Gastrocnemius medialis (tissue), 4 donors: ENCODE measurements around the gene MBD3. TPM values are rescaled to one million over a fixed set of nuclear protein-coding genes. Genes with fewer than 3 reads are reported as not detected.

Experiments used
- ATAC-seq, 2 donors: fragments of 150-250 bp; one replicate each; pipeline ENCODE4 v1.9.1; 2016
- DNase-seq, 2 donors: peaks; one replicate each; pipeline ENCODE4 v3.0.0-alpha.2; 2019
- H3K27ac ChIP-seq, 4 donors: fragments of 200-600 bp; sonication (generic); 1 replicate in 1 of 4; 2 replicates in 3 of 4; pipeline ENCODE4 v1.5.1; 2016 to 2018; ENCODE audit warnings: mild to moderate bottlenecking in 2 of 4, moderate library complexity in 1 of 4
- H3K27me3 ChIP-seq, 3 donors: fragments of 200-600 bp; sonication (generic) in 2 of 3; 1 replicate in 1 of 3; 2 replicates in 2 of 3; pipeline versions ENCODE4 v1.5.1 to v1.6.0; 2016 to 2019; ENCODE audit warnings: mild to moderate bottlenecking in 1 of 3, moderate library complexity in 1 of 3
- H3K36me3 ChIP-seq, 2 donors: fragments of 200-600 bp; sonication (generic) in 1 of 2; one replicate each; pipeline ENCODE4 v1.5.1; 2017 to 2018
- H3K4me1 ChIP-seq, 2 donors: fragments of 200-600 bp; sonication (generic) in 1 of 2; one replicate each; pipeline ENCODE4 v1.5.1; 2016 to 2017; ENCODE audit warnings: mild to moderate bottlenecking in 2 of 2
- H3K4me3 ChIP-seq, 4 donors: fragments of 200-600 bp; sonication (generic) in 3 of 4; 1 replicate in 1 of 4; 2 replicates in 3 of 4; pipeline ENCODE4 v1.5.1; 2016 to 2019; ENCODE audit warnings: mild to moderate bottlenecking in 2 of 4
- H3K9me3 ChIP-seq, 3 donors: fragments of 200-600 bp; sonication (generic) in 2 of 3; 1 replicate in 1 of 3; 2 replicates in 2 of 3; pipeline ENCODE4 v1.5.1; 2016 to 2019
- CTCF ChIP-seq, 5 experiments: fragments of 450-650 bp in 3 of 5; fragments of 200-600 bp in 2 of 5; sonication (generic) in 2 of 5; IDR thresholded peaks in 4 of 5; conservative IDR thresholded peaks in 1 of 5; 1 replicate in 4 of 5; 2 replicates in 1 of 5; pipeline ENCODE4 v1.5.1; 2016 to 2019; ENCODE audit warnings: antibody characterized with exemption in 5 of 5, mild to moderate bottlenecking in 3 of 5, moderate library complexity in 3 of 5
- POLR2A ChIP-seq, 2 donors: fragments of 450-650 bp; IDR thresholded peaks; one replicate each; pipeline ENCODE4 v1.6.1; 2017; ENCODE audit warnings: antibody characterized with exemption in 2 of 2, mild to moderate bottlenecking in 2 of 2, moderate library complexity in 2 of 2
- in situ Hi-C, 4 donors: fragments of 200-750 bp; cut with MboI; loops; one replicate each; pipeline versions ENCODE4 v1.15.0 to v1.8.0; 2017; ENCODE audit warnings: low sequenced_read_pairs in 4 of 4
- intact Hi-C: fragments of 100-400 bp; cut with DNase I; formaldehyde crosslinking; loops from one replicate; pipeline ENCODE4 v1.15.1; 2023; ENCODE audit warnings: low total_unique reads
- total RNA-seq, 4 donors: library from RNA; depleted of rRNA; stranded (reverse); fragments of >200 nt; gene quantifications; one replicate each; pipeline versions ENCODE4 v1.1.0 to v1.2.3, GENCODE V29; 2016

The MBD3 gene
- total RNA-seq, 4 donors from 2014 or later, result 66.9 to 147 (median 118) TPM

GRCh38 chr19:1620502-1620901 is 27.8 kb upstream of the MBD3 start:
- in situ Hi-C loops, result no loop called here
- no peaks in the 10 kb centered on the region for H3K4me1 ChIP-seq
- H3K27ac ChIP-seq, result no peak overlapping the region
- ATAC-seq (no peak), DNase-seq (no peak)
- intact Hi-C loops, result no loop called here
- peaks cover 0 to 19% of the 10 kb centered on the region in 2 donors for H3K36me3 ChIP-seq
- H3K4me3 ChIP-seq, result no peak overlapping the region
- no peaks in the 10 kb centered on the region for H3K9me3 ChIP-seq
- TF ChIP-seq CTCF (IDR thresholded peaks at IDR 0.05 in 4 of 5, conservative IDR thresholded peaks at IDR 0.05 in 1 of 5) (no peak), POLR2A (IDR thresholded peaks at IDR 0.05) (no peak)
- H3K27me3 ChIP-seq, result no peaks in the 10 kb centered on the region

GRCh38 chr19:1619703-1620102 is 27.0 kb upstream of the MBD3 start:
- Histone ChIP-seq H3K36me3 (peaks cover 0 to 24% of the 10 kb centered on the region in 2 donors), H3K4me1 (no peaks in the 10 kb centered on the region), H3K9me3 (no peaks in the 10 kb centered on the region), H3K27ac (no peak overlapping the region), H3K4me3 (no peak overlapping the region), H3K27me3 (no peaks in the 10 kb centered on the region)
- no peak for ATAC-seq
- intact Hi-C loops, result no loop called here
- no peak for DNase-seq
- TF ChIP-seq CTCF (IDR thresholded peaks at IDR 0.05 in 4 of 5, conservative IDR thresholded peaks at IDR 0.05 in 1 of 5) (no peak), POLR2A (IDR thresholded peaks at IDR 0.05) (no peak)
- in situ Hi-C loops, result no loop called here

- no peak for DNase-seq
- no peak for ATAC-seq
- peaks cover 0 to 25% of the 10 kb centered on the region in 2 donors for H3K36me3 ChIP-seq
- H3K4me3 ChIP-seq, result no peak overlapping the region
- H3K4me1 ChIP-seq, result no peaks in the 10 kb centered on the region
- H3K27ac ChIP-seq, result no peak overlapping the region
- TF ChIP-seq CTCF (IDR thresholded peaks at IDR 0.05 in 4 of 5, conservative IDR thresholded peaks at IDR 0.05 in 1 of 5), result no peak
- H3K9me3 ChIP-seq, result no peaks in the 10 kb centered on the region
- intact Hi-C loops (no loop called here), in situ Hi-C loops (no loop called here)
- no peaks in the 10 kb centered on the region for H3K27me3 ChIP-seq
Measured at GRCh38 chr19:1619094-1619439, 26.4 kb upstream of the MBD3 start.

GRCh38 chr19:1618157-1619093 is 25.8 kb upstream of the MBD3 start:
- ATAC-seq, result peak in 1 of 2 donors; percentile 62
- in situ Hi-C loops (no loop called here), intact Hi-C loops (no loop called here)
- peaks cover 0 to 22% of the 10 kb centered on the region in 2 donors for H3K36me3 ChIP-seq
- H3K27ac ChIP-seq, result no peak overlapping the region
- DNase-seq, result no peak
- no peaks in the 10 kb centered on the region for H3K4me1 ChIP-seq
- peak in 3 of 5 experiments; percentile 14 to 24 (median 17) for TF ChIP-seq CTCF (IDR thresholded peaks at IDR 0.05 in 4 of 5, conservative IDR thresholded peaks at IDR 0.05 in 1 of 5)
- TF ChIP-seq POLR2A (IDR thresholded peaks at IDR 0.05), result no peak
- H3K9me3 ChIP-seq, result no peaks in the 10 kb centered on the region
- H3K27me3 ChIP-seq, result no peaks in the 10 kb centered on the region
- H3K4me3 ChIP-seq, result no peak overlapping the region
